ENCODE data around the gene TMEM95. TPM values are rescaled to one million over a fixed set of nuclear protein-coding genes. Genes with fewer than 3 reads are reported as not detected.

TMEM95 gene
- total and polyA plus RNA-seq, 5 donors from 2014 or later: not detected

- H3K4me1 ChIP-seq (ENCODE audit: control insufficient read depth, insufficient read depth, low read length, poor library complexity, severe bottlenecking): peaks cover 22% of the 10 kb centered on the region
- H3K36me3 ChIP-seq (ENCODE audit: control insufficient read depth, insufficient read depth, low read length): peaks cover 56% of the 10 kb centered on the region
- Mint-ChIP-seq H3K36me3 (peaks cover 14% of the 10 kb centered on the region), H3K27ac (peak overlapping the region in 1 of 3 donors; percentile 25), H3K4me1 (peaks cover 0 to 26% (median 8%) of the 10 kb centered on the region in 4 donors), H3K4me3 (peak overlapping the region in 3 of 4 donors; percentile 24 to 86 (median 69)), H3K9me3 (no peaks in the 10 kb centered on the region), H3K27me3 (no peaks in the 10 kb centered on the region)
- DNase-seq (no peak), ATAC-seq (ENCODE audit: low read depth in 2 of 2) (no peak)
- H3K9me3 ChIP-seq (ENCODE audit: control insufficient read depth in 2 of 2, low read length in 2 of 2): no peaks in the 10 kb centered on the region
- no peaks in the 10 kb centered on the region for H3K27me3 ChIP-seq (ENCODE audit: control insufficient read depth, insufficient read depth, low read length)
- no peak overlapping the region for H3K4me3 ChIP-seq (ENCODE audit: low read depth, low read length)
- no peak overlapping the region for H3K27ac ChIP-seq (ENCODE audit: insufficient read depth, low read length, poor library complexity, severe bottlenecking)
These were observed 36.7 kb upstream of the TMEM95 start for GRCh38 chr17:7318121-7318860.

GRCh38 chr17:7321466-7321865 is 33.5 kb upstream of the TMEM95 start:
- H3K4me3 Mint-ChIP-seq: peak overlapping the region in 1 of 4 donors; percentile 67

DNA sequence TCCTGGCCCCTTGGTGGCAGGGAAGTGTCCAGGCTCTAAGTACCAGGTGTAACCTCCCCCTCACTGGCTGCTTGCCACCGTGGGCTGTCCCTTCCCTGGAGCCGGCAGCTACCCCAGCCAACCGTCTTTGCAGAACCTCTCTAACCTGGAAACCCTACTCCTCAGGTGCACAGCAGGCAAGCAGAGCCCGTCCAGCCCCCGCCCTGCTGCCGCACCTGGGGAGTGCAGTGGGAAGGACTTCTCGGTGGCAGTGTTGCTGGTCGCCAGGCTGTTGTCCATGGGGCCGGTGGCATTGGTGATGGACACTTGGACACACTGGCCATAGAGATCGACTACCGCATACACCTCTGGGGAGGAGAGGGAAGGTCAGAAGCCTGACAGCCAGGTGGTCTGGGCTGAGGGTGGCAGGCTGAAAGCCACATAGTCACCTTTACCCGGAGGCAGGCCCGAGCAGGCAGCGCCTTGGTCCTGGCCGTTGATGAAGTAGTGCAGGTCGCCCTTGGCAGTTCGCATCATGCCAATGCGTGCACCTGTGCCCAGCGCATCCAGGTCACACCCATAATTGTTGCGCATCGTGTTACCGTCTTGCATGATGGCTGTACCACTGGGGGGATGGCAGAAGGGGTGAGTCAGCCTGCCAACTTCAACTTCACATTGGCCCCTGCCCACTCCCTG is 32.3 kb upstream of the TMEM95 start:
- Mint-ChIP-seq H3K27me3 (no peaks in the 10 kb centered on the region), H3K36me3 (peaks cover 13% of the 10 kb centered on the region), H3K4me3 (no peak overlapping the region), H3K4me1 (peaks cover 0 to 10% (median under 1%) of the 10 kb centered on the region in 4 donors), H3K9me3 (no peaks in the 10 kb centered on the region), H3K27ac (no peak overlapping the region)
- H3K27ac ChIP-seq (ENCODE audit: insufficient read depth, low read length, poor library complexity, severe bottlenecking): no peak overlapping the region
- no peaks in the 10 kb centered on the region for H3K27me3 ChIP-seq (ENCODE audit: control insufficient read depth, insufficient read depth, low read length)
- H3K9me3 ChIP-seq (ENCODE audit: control insufficient read depth in 2 of 2, low read length in 2 of 2): no peaks in the 10 kb centered on the region
- H3K36me3 ChIP-seq (ENCODE audit: control insufficient read depth, insufficient read depth, low read length): peaks cover 55% of the 10 kb centered on the region
- no peak for ATAC-seq (ENCODE audit: low read depth in 2 of 2)
- DNase-seq: no peak
- peaks cover 7% of the 10 kb centered on the region for H3K4me1 ChIP-seq (ENCODE audit: control insufficient read depth, insufficient read depth, low read length, poor library complexity, severe bottlenecking)
- no peak overlapping the region for H3K4me3 ChIP-seq (ENCODE audit: low read depth, low read length)

More at GRCh38 chr17:7321466-7321865, 33.5 kb upstream of the TMEM95 start:
- H3K27me3 ChIP-seq (ENCODE audit: control insufficient read depth, insufficient read depth, low read length): no peaks in the 10 kb centered on the region
- no peaks in the 10 kb centered on the region for H3K9me3 ChIP-seq (ENCODE audit: control insufficient read depth in 2 of 2, low read length in 2 of 2)
- H3K36me3 Mint-ChIP-seq: peaks cover 10% of the 10 kb centered on the region
- H3K27me3 Mint-ChIP-seq: no peaks in the 10 kb centered on the region
- peaks cover 7% of the 10 kb centered on the region for H3K4me1 ChIP-seq (ENCODE audit: control insufficient read depth, insufficient read depth, low read length, poor library complexity, severe bottlenecking)
- ATAC-seq (ENCODE audit: low read depth in 2 of 2): no peak
- no peak overlapping the region for H3K27ac ChIP-seq (ENCODE audit: insufficient read depth, low read length, poor library complexity, severe bottlenecking)
- peaks cover 56% of the 10 kb centered on the region for H3K36me3 ChIP-seq (ENCODE audit: control insufficient read depth, insufficient read depth, low read length)
- DNase-seq: no peak
- peaks cover 0 to 9% (median 0%) of the 10 kb centered on the region in 4 donors for H3K4me1 Mint-ChIP-seq
- no peak overlapping the region for H3K27ac Mint-ChIP-seq
- no peaks in the 10 kb centered on the region for H3K9me3 Mint-ChIP-seq
- H3K4me3 ChIP-seq (ENCODE audit: low read depth, low read length): no peak overlapping the region

DNA sequence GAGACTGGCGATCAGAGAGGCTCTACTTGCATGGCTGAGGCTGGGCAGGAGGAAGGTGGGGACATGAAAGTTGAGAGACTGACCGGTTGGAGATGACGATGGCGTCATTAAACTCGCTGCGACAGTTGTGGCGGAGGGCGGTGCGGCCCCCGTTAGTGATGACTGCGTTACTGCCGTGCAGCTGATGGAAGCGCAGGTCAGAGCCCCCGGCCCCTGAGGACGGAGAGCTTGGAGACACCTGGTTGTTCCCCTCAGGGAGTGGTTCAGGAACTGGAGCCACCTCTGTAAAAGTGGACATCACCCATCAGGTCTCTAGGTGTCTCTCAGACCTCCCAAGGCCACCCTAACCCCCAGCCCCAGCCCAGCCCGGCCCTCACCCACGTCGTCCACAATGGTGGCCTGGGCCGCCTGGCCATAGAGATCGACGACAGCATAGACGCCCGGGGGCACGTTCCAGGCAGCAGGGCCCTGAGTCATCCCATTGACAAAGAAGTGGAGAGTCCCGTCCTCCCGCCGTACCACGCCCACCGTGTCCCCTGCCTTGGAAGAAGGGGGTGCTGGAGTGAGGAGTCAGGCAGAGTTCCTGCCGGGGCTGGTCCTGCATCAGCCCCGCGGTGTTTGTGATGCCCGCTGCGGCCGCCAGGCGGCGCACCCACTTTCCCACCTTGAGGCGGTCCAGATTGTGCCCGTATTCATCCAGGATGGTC is 31.1 kb upstream of the TMEM95 start:
- no peak overlapping the region for H3K27ac ChIP-seq (ENCODE audit: insufficient read depth, low read length, poor library complexity, severe bottlenecking)
- Mint-ChIP-seq H3K27ac (no peak overlapping the region), H3K4me1 (peaks cover 11 to 22% (median 11%) of the 10 kb centered on the region in 4 donors)

DNA sequence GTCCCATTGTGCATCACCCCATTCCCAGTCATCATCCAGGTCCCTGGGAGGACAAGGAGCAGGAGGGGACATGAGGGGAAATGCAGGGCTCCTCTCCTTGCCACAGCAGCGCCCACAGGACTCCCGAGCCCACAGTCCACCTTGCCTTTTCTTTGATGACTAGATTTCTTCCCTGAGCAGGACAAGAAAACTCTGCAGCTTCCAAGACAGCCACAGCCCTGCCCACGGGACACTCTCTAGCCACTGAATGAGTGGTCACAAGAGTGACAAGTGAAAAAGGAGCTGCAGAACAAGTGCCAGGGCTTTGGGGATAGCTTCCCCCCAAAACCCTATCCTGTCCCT is 30.5 kb upstream of the TMEM95 start:
- Mint-ChIP-seq H3K9me3 (no peaks in the 10 kb centered on the region), H3K27ac (no peak overlapping the region), H3K36me3 (peaks cover 9% of the 10 kb centered on the region)

More for the DNA sequence above, 31.1 kb upstream of the TMEM95 start:
- Histone ChIP-seq H3K9me3 (ENCODE audit: control insufficient read depth in 2 of 2, low read length in 2 of 2) (no peaks in the 10 kb centered on the region), H3K27me3 (ENCODE audit: control insufficient read depth, insufficient read depth, low read length) (no peaks in the 10 kb centered on the region), H3K4me3 (ENCODE audit: low read depth, low read length) (no peak overlapping the region), H3K4me1 (ENCODE audit: control insufficient read depth, insufficient read depth, low read length, poor library complexity, severe bottlenecking) (peaks cover 11% of the 10 kb centered on the region), H3K36me3 (ENCODE audit: control insufficient read depth, insufficient read depth, low read length) (peaks cover 43% of the 10 kb centered on the region)
- H3K36me3 Mint-ChIP-seq: peaks cover 9% of the 10 kb centered on the region
- peak; percentile 48 to 62 (median 54) for DNase-seq
- no peaks in the 10 kb centered on the region for H3K27me3 Mint-ChIP-seq
- ATAC-seq (ENCODE audit: low read depth in 2 of 2): peak; percentile 26 to 44
- H3K9me3 Mint-ChIP-seq: no peaks in the 10 kb centered on the region
- peak overlapping the region in 2 of 4 donors; percentile 29 to 73 for H3K4me3 Mint-ChIP-seq

GRCh38 chr17:7325031-7325528 is 29.9 kb upstream of the TMEM95 start:
- no peak for DNase-seq
- Mint-ChIP-seq H3K4me3 (peak overlapping the region in 2 of 4 donors; percentile 4 to 52), H3K36me3 (peaks cover 9% of the 10 kb centered on the region), H3K27me3 (peaks cover 8% of the 10 kb centered on the region), H3K4me1 (peaks cover 11 to 30% (median 14%) of the 10 kb centered on the region in 4 donors), H3K27ac (peak overlapping the region in 1 of 3 donors; percentile 26), H3K9me3 (no peaks in the 10 kb centered on the region)
- H3K27me3 ChIP-seq (ENCODE audit: control insufficient read depth, insufficient read depth, low read length): no peaks in the 10 kb centered on the region
- H3K4me3 ChIP-seq (ENCODE audit: low read depth, low read length): no peak overlapping the region
- H3K27ac ChIP-seq (ENCODE audit: insufficient read depth, low read length, poor library complexity, severe bottlenecking): no peak overlapping the region
- peaks cover 17% of the 10 kb centered on the region for H3K4me1 ChIP-seq (ENCODE audit: control insufficient read depth, insufficient read depth, low read length, poor library complexity, severe bottlenecking)
- no peak for ATAC-seq (ENCODE audit: low read depth in 2 of 2)
- H3K36me3 ChIP-seq (ENCODE audit: control insufficient read depth, insufficient read depth, low read length): peaks cover 41% of the 10 kb centered on the region
- H3K9me3 ChIP-seq (ENCODE audit: control insufficient read depth in 2 of 2, low read length in 2 of 2): no peaks in the 10 kb centered on the region

More for the DNA sequence above, 30.5 kb upstream of the TMEM95 start:
- Histone ChIP-seq H3K27me3 (ENCODE audit: control insufficient read depth, insufficient read depth, low read length) (no peaks in the 10 kb centered on the region), H3K9me3 (ENCODE audit: control insufficient read depth in 2 of 2, low read length in 2 of 2) (no peaks in the 10 kb centered on the region), H3K27ac (ENCODE audit: insufficient read depth, low read length, poor library complexity, severe bottlenecking) (no peak overlapping the region), H3K4me1 (ENCODE audit: control insufficient read depth, insufficient read depth, low read length, poor library complexity, severe bottlenecking) (peaks cover 12% of the 10 kb centered on the region), H3K4me3 (ENCODE audit: low read depth, low read length) (no peak overlapping the region), H3K36me3 (ENCODE audit: control insufficient read depth, insufficient read depth, low read length) (peaks cover 41% of the 10 kb centered on the region)
- H3K4me1 Mint-ChIP-seq: peaks cover 11 to 24% (median 11%) of the 10 kb centered on the region in 4 donors
- H3K4me3 Mint-ChIP-seq: peak overlapping the region in 2 of 4 donors; percentile 52 to 73
- ATAC-seq (ENCODE audit: low read depth in 2 of 2) (no peak), DNase-seq (no peak)
- peaks cover 2% of the 10 kb centered on the region for H3K27me3 Mint-ChIP-seq

DNA sequence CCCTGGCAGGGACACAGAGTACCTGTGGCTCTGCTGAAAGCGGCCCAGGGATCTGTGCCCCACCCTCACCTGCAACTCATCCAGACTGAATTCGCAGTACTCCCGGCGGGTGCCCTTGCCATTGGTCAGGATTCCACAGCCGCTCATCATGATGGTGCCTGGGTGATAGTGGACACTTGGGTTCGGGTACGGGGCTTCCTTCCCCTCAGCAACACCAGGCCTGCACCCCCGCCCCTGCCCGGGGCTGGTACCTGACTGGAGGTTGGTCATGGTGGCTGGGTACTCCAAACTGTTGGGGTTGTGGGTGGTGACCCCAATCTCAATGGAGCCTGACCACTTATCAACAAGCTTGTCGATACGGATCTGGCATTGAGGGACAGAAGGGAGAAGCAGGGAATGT is 28.8 kb upstream of the TMEM95 start:
- no peak for ATAC-seq (ENCODE audit: low read depth in 2 of 2)
- Histone ChIP-seq H3K4me1 (ENCODE audit: control insufficient read depth, insufficient read depth, low read length, poor library complexity, severe bottlenecking) (peaks cover 28% of the 10 kb centered on the region), H3K36me3 (ENCODE audit: control insufficient read depth, insufficient read depth, low read length) (peaks cover 31% of the 10 kb centered on the region), H3K4me3 (ENCODE audit: low read depth, low read length) (no peak overlapping the region), H3K9me3 (ENCODE audit: control insufficient read depth in 2 of 2, low read length in 2 of 2) (no peaks in the 10 kb centered on the region), H3K27me3 (ENCODE audit: control insufficient read depth, insufficient read depth, low read length) (no peaks in the 10 kb centered on the region), H3K27ac (ENCODE audit: insufficient read depth, low read length, poor library complexity, severe bottlenecking) (no peak overlapping the region)
- Mint-ChIP-seq H3K4me3 (peak overlapping the region in 2 of 4 donors; percentile 46 to 66), H3K36me3 (peaks cover 9% of the 10 kb centered on the region), H3K27ac (no peak overlapping the region), H3K27me3 (peaks cover 8% of the 10 kb centered on the region), H3K4me1 (peaks cover 11 to 39% (median 14%) of the 10 kb centered on the region in 4 donors), H3K9me3 (no peaks in the 10 kb centered on the region)
- no peak for DNase-seq
